NT2/D1 (cell line): ENCODE data around the gene ZNF774.

Source experiments
- DNase-seq: peaks from one replicate; pipeline ENCODE4 v3.0.0-alpha.2; 2011; ENCODE audit warnings: low read depth, low spot score
- H3K27me3 ChIP-seq: 2 replicates; pipeline ENCODE4 v1.6.0; 2011; ENCODE audit warnings: mild to moderate bottlenecking; ENCODE audit not compliant: insufficient read length, insufficient read depth
- H3K36me3 ChIP-seq: 2 replicates; pipeline ENCODE4 v1.6.1; 2011; ENCODE audit warnings: mild to moderate bottlenecking, low read length, mixed read lengths; ENCODE audit not compliant: insufficient read depth, insufficient read length
- H3K4me1 ChIP-seq: 2 replicates; pipeline ENCODE4 v1.5.1; 2011; ENCODE audit not compliant: insufficient read depth, insufficient read length
- H3K4me3 ChIP-seq: 2 replicates; pipeline ENCODE4 v1.5.1; 2011; ENCODE audit warnings: low read depth; ENCODE audit not compliant: insufficient read length
- H3K9ac ChIP-seq: 2 replicates; pipeline ENCODE4 v1.6.0; 2011; ENCODE audit warnings: low read depth; ENCODE audit not compliant: insufficient read length
- H3K9me3 ChIP-seq: 2 replicates; pipeline ENCODE4 v1.5.1; 2011; ENCODE audit warnings: mild to moderate bottlenecking, low read length; ENCODE audit not compliant: insufficient read depth
- SUZ12 ChIP-seq: IDR thresholded peaks from 2 replicates; pipeline ENCODE4 v1.6.1; 2011; ENCODE audit not compliant: insufficient read length, insufficient read depth; ENCODE audit errors: extremely low read depth
- YY1 ChIP-seq: IDR thresholded peaks from 2 replicates; pipeline ENCODE4 v1.6.1; 2011; ENCODE audit not compliant: insufficient read length, insufficient read depth
- ZNF274 ChIP-seq: IDR thresholded peaks from 2 replicates; pipeline ENCODE4 v1.6.1; 2011; ENCODE audit warnings: mild to moderate bottlenecking, low read depth, low read length

The ZNF774 gene

GRCh38 chr15:90334304-90334731 is 17.8 kb upstream of the ZNF774 start:
- no peak overlapping the region for H3K9ac ChIP-seq
- H3K4me1 ChIP-seq = no peaks in the 10 kb centered on the region
- DNase-seq = no peak
- no peaks in the 10 kb centered on the region for H3K27me3 ChIP-seq
- no peaks in the 10 kb centered on the region for H3K36me3 ChIP-seq
- H3K4me3 ChIP-seq = no peak overlapping the region
- TF ChIP-seq SUZ12 (no peak), ZNF274 (no peak), YY1 (no peak)
- no peaks in the 10 kb centered on the region for H3K9me3 ChIP-seq

GRCh38 chr15:90336705-90337141 is 15.4 kb upstream of the ZNF774 start:
- no peaks in the 10 kb centered on the region for H3K27me3 ChIP-seq
- H3K9ac ChIP-seq = no peak overlapping the region
- no peak for DNase-seq
- H3K9me3 ChIP-seq = no peaks in the 10 kb centered on the region
- TF ChIP-seq YY1 = no peak
- TF ChIP-seq SUZ12 = no peak
- no peak for TF ChIP-seq ZNF274
- no peaks in the 10 kb centered on the region for H3K4me1 ChIP-seq
- no peaks in the 10 kb centered on the region for H3K36me3 ChIP-seq
- no peak overlapping the region for H3K4me3 ChIP-seq

GRCh38 chr15:90337256-90337655 is 14.8 kb upstream of the ZNF774 start:
- no peak overlapping the region for H3K9ac ChIP-seq
- H3K9me3 ChIP-seq = no peaks in the 10 kb centered on the region
- H3K27me3 ChIP-seq = no peaks in the 10 kb centered on the region
- DNase-seq = no peak
- no peak for TF ChIP-seq ZNF274
- TF ChIP-seq YY1 = no peak
- no peak for TF ChIP-seq SUZ12
- no peaks in the 10 kb centered on the region for H3K4me1 ChIP-seq
- H3K36me3 ChIP-seq = no peaks in the 10 kb centered on the region
- no peak overlapping the region for H3K4me3 ChIP-seq

GRCh38 chr15:90338532-90338931 is 13.6 kb upstream of the ZNF774 start:
- H3K4me1 ChIP-seq = no peaks in the 10 kb centered on the region
- no peaks in the 10 kb centered on the region for H3K36me3 ChIP-seq
- H3K9ac ChIP-seq = no peak overlapping the region
- H3K9me3 ChIP-seq = no peaks in the 10 kb centered on the region
- TF ChIP-seq SUZ12 (no peak), YY1 (no peak), ZNF274 (no peak)
- no peaks in the 10 kb centered on the region for H3K27me3 ChIP-seq
- no peak overlapping the region for H3K4me3 ChIP-seq
- no peak for DNase-seq

- H3K27me3 ChIP-seq = no peaks in the 10 kb centered on the region
- H3K9ac ChIP-seq = no peak overlapping the region
- no peaks in the 10 kb centered on the region for H3K4me1 ChIP-seq
- TF ChIP-seq YY1 = no peak
- TF ChIP-seq ZNF274 = no peak
- no peak for TF ChIP-seq SUZ12
- no peak overlapping the region for H3K4me3 ChIP-seq
- H3K9me3 ChIP-seq = no peaks in the 10 kb centered on the region
- DNase-seq = no peak
- no peaks in the 10 kb centered on the region for H3K36me3 ChIP-seq
These were observed 11.7 kb upstream of the ZNF774 start for GRCh38 chr15:90340345-90340744.

GRCh38 chr15:90343302-90343790 is 8.7 kb upstream of the ZNF774 start:
- H3K4me1 ChIP-seq = no peaks in the 10 kb centered on the region
- H3K4me3 ChIP-seq = no peak overlapping the region
- H3K9ac ChIP-seq = no peak overlapping the region
- no peak for DNase-seq
- TF ChIP-seq SUZ12 (no peak), YY1 (no peak), ZNF274 (no peak)
- H3K9me3 ChIP-seq = no peaks in the 10 kb centered on the region
- no peaks in the 10 kb centered on the region for H3K36me3 ChIP-seq
- H3K27me3 ChIP-seq = no peaks in the 10 kb centered on the region

- no peak overlapping the region for H3K4me3 ChIP-seq
- no peaks in the 10 kb centered on the region for H3K27me3 ChIP-seq
- no peaks in the 10 kb centered on the region for H3K36me3 ChIP-seq
- no peaks in the 10 kb centered on the region for H3K9me3 ChIP-seq
- no peaks in the 10 kb centered on the region for H3K4me1 ChIP-seq
- DNase-seq = no peak
- TF ChIP-seq YY1 (no peak), ZNF274 (no peak), SUZ12 (no peak)
- no peak overlapping the region for H3K9ac ChIP-seq
These were observed 7.4 kb upstream of the ZNF774 start for GRCh38 chr15:90344662-90345061.
